Panc1 (cell line): Measurements from ENCODE around the gene FCGBP.

Experiments
- SIN3A ChIP-seq: IDR thresholded peaks from 2 replicates; pipeline ENCODE4 v1.6.1; 2012; ENCODE audit warnings: low read depth, mild to moderate bottlenecking, low read length, moderate library complexity, borderline replicate concordance; ENCODE audit not compliant: insufficient read depth
- TF ChIP-seq, protein P1 (sequence below): fragments of 450-650 bp; IDR thresholded peaks from 2 replicates; pipeline ENCODE4 v1.5.1; 2017; ENCODE audit warnings: mild to moderate bottlenecking

DNA sequence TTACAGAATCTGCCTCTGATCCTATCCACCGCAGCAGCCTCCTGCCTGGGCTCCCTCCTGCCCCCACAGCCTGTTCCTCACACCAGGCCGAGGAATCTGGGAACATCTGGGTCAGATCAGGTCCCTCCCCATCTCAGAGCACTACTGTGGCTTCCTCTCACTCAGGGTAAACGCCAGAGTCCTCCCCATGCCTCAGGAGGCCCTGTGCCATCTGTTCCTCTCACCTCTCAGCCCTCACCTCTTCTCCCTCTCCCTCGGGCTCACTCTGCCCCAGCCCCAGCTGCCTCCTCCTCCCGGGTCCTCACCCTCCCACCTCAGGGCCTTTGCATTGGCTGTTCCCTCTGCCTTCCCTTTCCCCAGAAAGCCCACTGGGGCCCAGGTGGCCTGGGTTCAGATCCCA is 18.2 kb downstream of the FCGBP start:
- TF ChIP-seq, protein P1, sequence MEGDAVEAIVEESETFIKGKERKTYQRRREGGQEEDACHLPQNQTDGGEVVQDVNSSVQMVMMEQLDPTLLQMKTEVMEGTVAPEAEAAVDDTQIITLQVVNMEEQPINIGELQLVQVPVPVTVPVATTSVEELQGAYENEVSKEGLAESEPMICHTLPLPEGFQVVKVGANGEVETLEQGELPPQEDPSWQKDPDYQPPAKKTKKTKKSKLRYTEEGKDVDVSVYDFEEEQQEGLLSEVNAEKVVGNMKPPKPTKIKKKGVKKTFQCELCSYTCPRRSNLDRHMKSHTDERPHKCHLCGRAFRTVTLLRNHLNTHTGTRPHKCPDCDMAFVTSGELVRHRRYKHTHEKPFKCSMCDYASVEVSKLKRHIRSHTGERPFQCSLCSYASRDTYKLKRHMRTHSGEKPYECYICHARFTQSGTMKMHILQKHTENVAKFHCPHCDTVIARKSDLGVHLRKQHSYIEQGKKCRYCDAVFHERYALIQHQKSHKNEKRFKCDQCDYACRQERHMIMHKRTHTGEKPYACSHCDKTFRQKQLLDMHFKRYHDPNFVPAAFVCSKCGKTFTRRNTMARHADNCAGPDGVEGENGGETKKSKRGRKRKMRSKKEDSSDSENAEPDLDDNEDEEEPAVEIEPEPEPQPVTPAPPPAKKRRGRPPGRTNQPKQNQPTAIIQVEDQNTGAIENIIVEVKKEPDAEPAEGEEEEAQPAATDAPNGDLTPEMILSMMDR: no peak
- TF ChIP-seq SIN3A: no peak
